NCI-H1930 (cell line): Measurements from ENCODE around the gene FRAT1.
"Not testable (repeated sequence)": the region's sequence is repeated elsewhere in the genome, so short reads cannot be mapped to it uniquely, and the experiment has no call there.

Source experiments
- DNase-seq, 2 experiments: peaks; one replicate each; lab custom pipeline; 2025; lab: John Stamatoyannopoulos, UW

FRAT1 gene, protein sequence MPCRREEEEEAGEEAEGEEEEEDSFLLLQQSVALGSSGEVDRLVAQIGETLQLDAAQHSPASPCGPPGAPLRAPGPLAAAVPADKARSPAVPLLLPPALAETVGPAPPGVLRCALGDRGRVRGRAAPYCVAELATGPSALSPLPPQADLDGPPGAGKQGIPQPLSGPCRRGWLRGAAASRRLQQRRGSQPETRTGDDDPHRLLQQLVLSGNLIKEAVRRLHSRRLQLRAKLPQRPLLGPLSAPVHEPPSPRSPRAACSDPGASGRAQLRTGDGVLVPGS

GRCh38 chr10:97318772-97319651 lies at the start of gene FRAT1:
TSS of gene FRAT1 (plus strand) at chr10:97319271. CDS start at chr10:97319454, 183 bp downstream.
- peak; percentile 23 to 69 for DNase-seq

DNA sequence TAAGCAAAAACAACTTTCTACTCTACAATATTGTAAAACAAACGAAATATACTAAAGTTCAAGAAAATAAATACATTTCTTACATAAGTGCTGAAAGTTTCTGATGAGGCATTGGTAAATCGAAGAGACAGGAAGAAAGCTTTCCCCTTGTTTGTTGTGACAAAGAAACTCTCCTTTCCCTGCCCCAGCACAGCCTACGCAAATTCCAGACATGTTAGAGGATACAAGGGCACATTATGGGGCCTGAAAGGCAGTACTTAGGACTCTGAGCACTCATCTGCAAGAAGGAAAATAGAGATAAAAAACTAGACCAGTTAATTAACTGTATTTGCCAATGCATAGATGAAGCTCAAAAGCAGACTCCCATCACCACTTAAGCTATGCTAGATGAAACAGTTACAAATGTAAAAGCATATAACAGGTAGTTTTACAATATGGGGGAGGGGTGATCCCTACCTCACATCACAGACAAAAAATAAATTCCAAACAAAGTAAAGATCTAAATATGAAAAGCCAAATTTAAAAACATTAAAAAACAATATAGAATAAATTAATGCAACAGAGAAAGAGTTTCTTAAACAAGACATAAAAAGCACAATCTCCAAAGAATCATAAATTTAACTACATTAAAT lies 48.4 kb upstream of the FRAT1 start:
- DNase-seq, result no peak

DNA sequence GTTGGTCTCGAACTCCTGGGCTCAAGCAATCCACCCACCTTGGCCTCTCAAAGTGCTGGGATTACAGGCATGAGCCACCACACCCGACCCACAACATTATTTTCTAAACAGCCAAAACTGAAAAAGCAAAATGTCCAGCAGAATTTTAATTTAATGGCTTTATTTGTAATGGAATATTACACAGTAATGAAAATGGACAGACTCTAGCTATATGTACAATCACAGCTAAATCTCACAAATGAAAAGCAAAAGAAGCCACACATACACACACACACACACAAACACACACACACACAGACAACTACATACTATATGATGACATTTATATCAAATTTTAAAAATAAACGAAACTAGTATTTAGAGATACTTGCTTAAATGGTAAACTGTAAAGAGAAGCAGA lies 45.4 kb upstream of the FRAT1 start:
- DNase-seq, result no peak

- DNase-seq, result no peak
Observed at GRCh38 chr10:97274828-97275227, 44.2 kb upstream of the FRAT1 start.

DNA sequence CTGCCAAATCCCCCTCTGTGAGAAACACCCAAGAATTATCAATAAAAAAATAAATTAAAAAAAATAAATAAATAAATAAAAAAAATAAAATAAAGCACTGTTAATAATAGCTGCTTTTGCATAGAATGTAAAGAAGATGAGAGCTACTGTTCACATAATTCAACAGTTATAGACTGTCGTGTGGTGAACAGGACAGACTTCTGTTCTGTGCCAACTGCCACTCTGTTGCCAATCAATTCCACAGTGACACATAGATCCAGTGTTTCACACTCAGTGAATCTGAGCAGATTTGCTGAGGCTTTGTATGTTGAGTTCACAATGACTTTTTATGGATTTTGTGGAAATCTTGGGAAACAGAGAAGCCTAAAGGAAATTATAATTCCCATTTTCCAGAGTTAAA lies 41.5 kb upstream of the FRAT1 start:
- DNase-seq, result no peak

DNA sequence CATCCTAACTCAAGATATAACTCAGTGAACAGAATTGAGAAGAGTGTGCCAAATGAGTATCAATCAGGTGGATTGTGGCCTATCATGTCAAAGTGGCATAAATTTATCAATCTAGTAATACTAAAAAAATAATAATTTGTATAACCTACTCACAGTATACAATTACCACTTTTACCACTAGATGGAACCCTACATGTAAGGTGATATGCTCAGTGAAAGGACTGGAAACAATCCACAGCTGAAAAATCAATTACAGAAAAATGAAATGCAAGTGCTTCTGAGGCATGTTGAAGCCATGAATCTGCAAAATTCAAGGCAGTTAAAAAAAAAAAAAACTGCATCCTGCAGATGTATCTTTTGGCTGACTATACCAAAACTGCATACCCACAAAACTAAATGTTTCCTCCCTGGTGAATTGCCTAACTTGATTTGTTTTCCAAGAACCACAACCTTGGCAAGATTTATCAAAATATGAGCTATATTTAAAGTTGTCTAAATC lies 40.5 kb upstream of the FRAT1 start:
- peak; percentile 7 to 12 for DNase-seq

- no peak for DNase-seq
Observed at GRCh38 chr10:97279121-97279815, 39.8 kb upstream of the FRAT1 start.

- DNase-seq, result no peak
Observed at GRCh38 chr10:97280783-97281182, 38.3 kb upstream of the FRAT1 start.

DNA sequence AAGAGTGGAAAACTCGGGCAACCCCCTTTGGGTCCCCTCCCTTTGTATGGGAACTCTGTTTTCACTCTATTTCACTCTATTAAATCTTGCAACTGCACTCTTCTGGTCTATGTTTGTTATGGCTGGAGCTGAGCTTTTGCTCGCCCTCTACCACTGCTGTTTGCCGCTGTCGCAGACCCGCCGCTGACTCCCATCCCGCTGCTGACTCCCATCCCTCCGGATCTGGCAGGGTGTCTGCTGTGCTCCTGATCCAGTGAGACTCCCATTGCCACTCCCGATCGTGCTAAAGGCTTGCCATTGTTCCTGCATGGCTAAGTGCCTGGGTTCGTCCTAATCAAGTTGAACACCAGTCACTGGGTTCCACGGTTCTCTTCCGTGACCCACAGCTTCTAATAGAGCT lies 29.0 kb upstream of the FRAT1 start:
- DNase-seq, result not testable (repeated sequence)

DNA sequence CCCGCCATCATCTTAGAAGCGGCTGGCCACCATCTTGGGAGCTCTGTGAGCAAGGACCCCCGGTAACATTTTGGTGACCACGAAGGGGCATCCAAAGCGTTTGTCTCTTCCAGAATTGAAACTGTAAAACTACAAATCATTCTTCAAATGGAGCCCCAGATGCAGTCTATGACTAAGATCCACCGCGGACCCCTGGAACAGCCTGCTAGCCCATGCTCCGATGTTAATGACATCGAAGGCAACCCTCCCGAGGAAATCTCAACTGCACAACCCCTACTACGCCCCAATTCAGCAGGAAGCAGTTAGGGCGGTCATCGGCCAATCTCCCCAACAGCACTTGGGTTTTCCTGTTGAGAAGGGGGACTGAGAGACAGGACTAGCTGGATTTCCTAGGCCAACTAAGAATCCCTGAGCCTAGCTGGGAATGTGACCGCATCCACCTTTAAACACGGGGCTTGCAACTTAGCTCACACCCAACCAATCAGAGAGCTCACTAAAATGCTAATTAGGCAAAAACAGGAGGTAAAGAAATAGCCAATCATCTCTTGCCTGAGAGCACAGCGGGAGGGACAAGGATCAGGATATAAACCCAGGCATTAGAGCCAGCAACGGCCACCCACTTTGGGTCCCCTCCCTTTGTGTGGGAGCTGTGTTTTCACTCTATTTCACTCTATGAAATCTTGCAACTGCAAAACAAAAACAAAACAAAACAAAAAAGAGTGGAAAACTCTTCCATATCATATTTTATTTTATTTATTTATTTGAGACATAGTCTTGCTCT lies 28.3 kb upstream of the FRAT1 start:
- not testable (repeated sequence) for DNase-seq

DNA sequence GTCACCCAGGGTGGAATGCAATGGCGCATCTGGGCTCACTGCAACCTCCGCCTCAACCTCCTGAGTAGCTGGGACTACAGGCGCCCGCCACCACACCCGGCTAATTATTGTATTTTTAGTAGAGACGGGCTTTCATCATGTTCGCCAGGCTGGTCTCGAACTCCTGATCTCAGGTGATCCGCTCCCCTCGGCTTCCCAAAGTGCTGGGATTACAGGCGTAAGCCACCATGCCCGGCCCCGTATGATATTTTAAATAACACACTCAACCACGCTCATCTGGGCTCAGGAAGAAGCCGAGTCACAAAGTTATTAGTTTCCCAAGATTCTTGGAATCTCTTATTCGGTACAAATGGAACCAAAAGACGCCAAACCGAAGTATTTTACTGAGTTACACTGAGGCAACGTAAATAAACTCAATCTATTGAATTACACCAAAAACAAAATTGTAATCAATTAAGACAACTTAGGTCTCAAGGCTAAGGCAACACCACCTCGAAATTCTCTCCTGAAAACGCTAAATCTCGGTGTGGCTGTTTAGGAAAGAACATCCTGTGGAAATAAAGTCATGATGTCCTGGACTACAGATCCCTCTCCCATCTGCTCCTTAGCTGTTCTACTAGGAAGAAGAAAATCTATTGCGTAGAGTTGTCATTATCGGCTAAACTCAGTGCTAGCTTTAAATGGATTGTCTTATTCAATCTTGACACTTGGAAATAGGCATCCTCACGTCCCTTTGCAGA lies 27.5 kb upstream of the FRAT1 start:
- DNase-seq, result no peak

DNA sequence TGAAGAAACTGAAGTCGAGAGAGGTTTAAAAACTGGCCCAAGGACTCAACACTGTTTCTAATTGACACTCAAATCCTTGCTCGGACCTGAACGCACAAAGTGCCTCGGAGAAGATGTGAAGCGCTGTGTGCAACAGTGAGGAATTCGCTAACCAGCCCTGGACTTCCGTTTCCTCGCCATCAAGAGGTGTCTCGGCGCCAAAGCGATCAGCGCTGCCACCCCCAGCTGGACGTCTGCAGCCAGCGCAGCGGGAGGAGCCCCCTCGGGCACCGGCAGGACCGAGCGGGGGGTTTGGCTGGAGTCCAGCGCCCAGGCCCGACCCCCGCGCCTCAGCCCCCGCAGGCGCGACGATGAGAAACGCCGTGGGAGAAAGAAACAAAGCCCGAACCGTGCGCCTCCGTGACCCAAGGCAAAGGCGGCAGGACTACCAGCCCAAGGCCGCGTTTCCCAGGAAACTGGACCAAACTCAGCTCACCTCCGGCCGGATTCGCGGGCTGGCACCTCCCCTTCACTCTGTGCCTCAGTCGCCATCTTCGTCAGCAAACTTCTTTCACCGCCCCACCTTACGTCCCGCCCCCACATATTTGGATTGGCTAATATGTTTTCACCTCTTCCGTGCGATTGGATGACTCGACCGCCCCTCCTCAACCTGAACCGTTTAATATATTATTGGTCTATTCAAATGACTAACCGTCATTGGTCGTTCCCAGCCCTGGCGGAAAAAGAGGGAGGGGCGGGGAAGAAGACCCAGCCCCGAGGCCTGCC lies 26.8 kb upstream of the FRAT1 start, which contains the start of gene ARHGAP19:
Gene ARHGAP19, minus strand, starts transcription at position 541 of the 765 bp plus-strand sequence. Its CDS starts 10 bp downstream, at position 531.
- DNase-seq, result peak; percentile 90 to 91

- DNase-seq, result no peak
Observed at GRCh38 chr10:97292862-97293198, 26.2 kb upstream of the FRAT1 start.

DNA sequence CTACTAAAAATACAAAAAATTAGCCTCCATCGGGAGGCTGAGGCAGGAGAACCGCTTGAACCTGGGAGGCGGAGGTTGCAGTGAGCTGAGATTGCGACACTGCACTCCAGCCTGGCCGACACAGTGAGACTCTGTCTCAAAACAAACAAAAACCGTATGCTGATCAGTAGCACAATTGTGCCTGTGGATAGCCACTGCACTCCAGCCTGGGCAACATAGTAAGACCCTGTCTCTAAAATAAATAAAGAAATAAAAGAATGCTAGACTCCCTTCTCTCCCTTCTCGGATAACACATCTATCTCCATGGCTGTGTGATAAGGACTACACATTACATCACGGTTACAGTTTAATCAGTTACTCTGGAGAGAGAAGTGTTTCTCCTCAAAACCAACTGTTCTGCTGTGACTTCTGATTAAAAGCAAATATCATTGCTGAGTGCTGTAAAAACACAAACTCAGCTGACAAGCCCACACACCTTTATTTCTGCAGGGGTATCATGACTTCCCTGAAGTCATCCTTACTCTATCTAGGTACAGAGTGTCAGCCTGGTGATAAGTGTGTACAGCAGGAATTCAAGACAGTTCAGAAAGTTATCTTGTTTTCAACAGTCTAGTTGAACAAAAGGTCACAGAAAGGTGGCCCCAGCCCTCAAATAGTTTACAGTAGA lies 21.4 kb upstream of the FRAT1 start:
- no peak for DNase-seq

DNA sequence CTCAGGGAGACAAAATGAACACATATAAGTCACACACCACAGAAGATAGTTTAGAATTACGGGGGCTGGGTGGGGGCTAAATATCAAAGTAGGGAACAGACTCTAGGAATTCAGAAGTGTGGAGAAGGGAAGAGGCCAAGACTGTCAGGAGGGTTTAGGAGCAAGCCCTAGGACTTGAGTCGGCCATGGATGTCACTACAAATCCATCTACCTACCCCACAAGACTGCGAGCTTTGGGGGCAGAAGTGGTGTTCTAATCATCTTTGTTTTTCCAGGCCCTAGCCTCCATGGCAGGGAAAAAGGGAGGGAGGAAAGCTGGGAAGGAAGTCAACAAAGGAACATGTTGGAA lies 20.9 kb upstream of the FRAT1 start:
- DNase-seq, result no peak

- DNase-seq, result no peak
Observed at GRCh38 chr10:97300980-97301379, 18.1 kb upstream of the FRAT1 start.

- no peak for DNase-seq
Observed at GRCh38 chr10:97302088-97302791, 16.8 kb upstream of the FRAT1 start.

DNA sequence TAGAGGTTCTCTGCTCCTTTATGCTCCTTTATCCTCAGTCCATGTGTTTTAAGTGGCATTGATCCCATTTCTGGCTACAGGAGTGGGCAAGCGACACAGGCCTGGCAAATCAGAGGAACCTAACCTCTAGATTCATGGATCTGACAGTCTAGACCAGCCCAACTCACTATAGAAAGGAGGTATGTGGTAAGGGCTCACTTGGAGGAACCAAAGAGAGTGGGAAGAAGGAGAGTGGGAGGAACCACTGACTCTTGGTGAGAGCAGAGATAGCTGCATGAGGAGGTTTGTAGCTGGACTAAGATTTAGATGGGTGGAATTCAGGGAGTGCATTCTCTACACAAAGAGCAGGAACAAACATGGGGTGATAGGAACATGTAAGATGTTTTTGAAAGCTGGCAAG lies 11.6 kb upstream of the FRAT1 start:
- DNase-seq, result no peak
